OCI-LY7 (cell line): ENCODE results near the gene BLACAT1. TPM values are rescaled to one million over a fixed set of nuclear protein-coding genes. Genes with fewer than 3 reads are reported as not detected.

Source experiments
- BruUV-seq: library from RNA; stranded (reverse); fragments of 400-500 nt; replicated peaks from 2 replicates; lab custom pipeline; 2021; lab: Mats Ljungman, UMichigan
- CTCF ChIA-PET: fragments of 300-600 bp; sonication (Branson Sonifier 250); formaldehyde crosslinking; loops from one replicate; lab custom pipeline; 2022; ENCODE audit warnings: antibody characterized with exemption; ENCODE audit not compliant: unreplicated experiment; lab: Charles Lee
- POLR2A ChIA-PET: fragments of 300-600 bp; sonication (Branson Sonifier 250); formaldehyde crosslinking; loops from one replicate; lab custom pipeline; 2022; ENCODE audit warnings: antibody characterized with exemption; lab: Charles Lee
- DNase-seq: peaks from one replicate; pipeline ENCODE4 v3.0.0-alpha.2; 2015; ENCODE audit warnings: low spot score
- H2AFZ ChIP-seq: fragments of 200-600 bp; sonication (generic), shearing (Covaris generic); 2 replicates; pipeline ENCODE4 v1.6.1; 2014; ENCODE audit warnings: mild to moderate bottlenecking, antibody characterized with exemption, low read length, moderate library complexity
- H3K27ac ChIP-seq: fragments of 200-600 bp; sonication (generic); 2 replicates; pipeline ENCODE4 v1.5.1; 2014; ENCODE audit warnings: mixed run types, low read depth, mild to moderate bottlenecking, moderate library complexity, low read length, inconsistent platforms; ENCODE audit not compliant: poor library complexity, severe bottlenecking
- H3K36me3 ChIP-seq: fragments of 200-600 bp; sonication (generic); 2 replicates; pipeline ENCODE4 v1.6.1; 2014; ENCODE audit warnings: mild to moderate bottlenecking, antibody characterized with exemption, low read length, moderate library complexity, mixed read lengths; ENCODE audit not compliant: insufficient read depth
- H3K4me1 ChIP-seq: fragments of 200-600 bp; sonication (generic); 2 replicates; pipeline ENCODE4 v1.5.1; 2014; ENCODE audit warnings: mild to moderate bottlenecking, low read length; ENCODE audit not compliant: insufficient read depth, poor library complexity, severe bottlenecking
- H3K4me2 ChIP-seq: fragments of 200-600 bp; sonication (generic); 2 replicates; pipeline ENCODE4 v1.6.1; 2014; ENCODE audit warnings: mild to moderate bottlenecking, low read length
- H3K4me3 ChIP-seq: fragments of 200-600 bp; sonication (generic); 2 replicates; pipeline ENCODE4 v1.5.1; 2014; ENCODE audit warnings: mild to moderate bottlenecking, low read depth, low read length; ENCODE audit not compliant: poor library complexity, severe bottlenecking
- H3K79me2 ChIP-seq: fragments of 200-600 bp; sonication (generic); 2 replicates; pipeline ENCODE4 v1.6.1; 2016; ENCODE audit warnings: low read depth, mild to moderate bottlenecking, low read length, moderate library complexity, mixed read lengths; ENCODE audit not compliant: insufficient read depth
- H3K9me2 ChIP-seq: fragments of 200-600 bp; sonication (generic); 2 replicates; pipeline ENCODE4 v1.6.1; 2016; ENCODE audit warnings: mild to moderate bottlenecking, low read length, mixed read lengths; ENCODE audit not compliant: insufficient read depth
- H3K9me3 ChIP-seq: fragments of 200-600 bp; sonication (generic); 2 replicates; pipeline ENCODE4 v1.6.1; 2014; ENCODE audit warnings: mild to moderate bottlenecking, mixed run types, low read length, mixed read lengths
- H4K20me1 ChIP-seq: fragments of 200-600 bp; sonication (generic); 2 replicates; pipeline ENCODE4 v1.6.1; 2014; ENCODE audit warnings: mild to moderate bottlenecking, antibody characterized with exemption, low read length, moderate library complexity, mixed read lengths; ENCODE audit not compliant: insufficient read depth
- EZH2phosphoT487 ChIP-seq: fragments of 200-600 bp; sonication (generic); IDR thresholded peaks from 2 replicates; pipeline ENCODE4 v1.6.1; 2018; ENCODE audit warnings: low read depth, borderline replicate concordance, mild to moderate bottlenecking, mixed run types, antibody characterized with exemption, low read length, moderate library complexity, mixed read lengths
- intact Hi-C: fragments of 100-400 bp; cut with micrococcal nuclease; formaldehyde crosslinking; loops from one replicate; pipeline ENCODE4 v1.10.0; 2022; ENCODE audit not compliant: unreplicated experiment
- total RNA-seq, 2 experiments: library from RNA; depleted of rRNA in 1 of 2; stranded (reverse); fragments of >200 nt in 1 of 2; shearing (Covaris generic) in 1 of 2; gene quantifications; 2 replicates each; pipeline ENCODE4 v1.2.3, GENCODE V29; 2014 to 2022
- TF ChIP-seq, protein P1 (sequence below): fragments of 200-600 bp; sonication (generic); conservative IDR thresholded peaks from 2 replicates; pipeline ENCODE4 v1.5.1; 2014; ENCODE audit warnings: mild to moderate bottlenecking, antibody characterized with exemption, low read length, moderate library complexity, mixed read lengths

The BLACAT1 gene
- total RNA-seq, 2 experiments from 2014 or later = 0.19 to 0.29 TPM

GRCh38 chr1:205477759-205478247 lies 22.0 kb upstream of the BLACAT1 start:
- TF ChIP-seq, protein P1, sequence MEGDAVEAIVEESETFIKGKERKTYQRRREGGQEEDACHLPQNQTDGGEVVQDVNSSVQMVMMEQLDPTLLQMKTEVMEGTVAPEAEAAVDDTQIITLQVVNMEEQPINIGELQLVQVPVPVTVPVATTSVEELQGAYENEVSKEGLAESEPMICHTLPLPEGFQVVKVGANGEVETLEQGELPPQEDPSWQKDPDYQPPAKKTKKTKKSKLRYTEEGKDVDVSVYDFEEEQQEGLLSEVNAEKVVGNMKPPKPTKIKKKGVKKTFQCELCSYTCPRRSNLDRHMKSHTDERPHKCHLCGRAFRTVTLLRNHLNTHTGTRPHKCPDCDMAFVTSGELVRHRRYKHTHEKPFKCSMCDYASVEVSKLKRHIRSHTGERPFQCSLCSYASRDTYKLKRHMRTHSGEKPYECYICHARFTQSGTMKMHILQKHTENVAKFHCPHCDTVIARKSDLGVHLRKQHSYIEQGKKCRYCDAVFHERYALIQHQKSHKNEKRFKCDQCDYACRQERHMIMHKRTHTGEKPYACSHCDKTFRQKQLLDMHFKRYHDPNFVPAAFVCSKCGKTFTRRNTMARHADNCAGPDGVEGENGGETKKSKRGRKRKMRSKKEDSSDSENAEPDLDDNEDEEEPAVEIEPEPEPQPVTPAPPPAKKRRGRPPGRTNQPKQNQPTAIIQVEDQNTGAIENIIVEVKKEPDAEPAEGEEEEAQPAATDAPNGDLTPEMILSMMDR = no peak
- intact Hi-C loops = no loop called here
- no TSS peak for BruUV-seq

DNA sequence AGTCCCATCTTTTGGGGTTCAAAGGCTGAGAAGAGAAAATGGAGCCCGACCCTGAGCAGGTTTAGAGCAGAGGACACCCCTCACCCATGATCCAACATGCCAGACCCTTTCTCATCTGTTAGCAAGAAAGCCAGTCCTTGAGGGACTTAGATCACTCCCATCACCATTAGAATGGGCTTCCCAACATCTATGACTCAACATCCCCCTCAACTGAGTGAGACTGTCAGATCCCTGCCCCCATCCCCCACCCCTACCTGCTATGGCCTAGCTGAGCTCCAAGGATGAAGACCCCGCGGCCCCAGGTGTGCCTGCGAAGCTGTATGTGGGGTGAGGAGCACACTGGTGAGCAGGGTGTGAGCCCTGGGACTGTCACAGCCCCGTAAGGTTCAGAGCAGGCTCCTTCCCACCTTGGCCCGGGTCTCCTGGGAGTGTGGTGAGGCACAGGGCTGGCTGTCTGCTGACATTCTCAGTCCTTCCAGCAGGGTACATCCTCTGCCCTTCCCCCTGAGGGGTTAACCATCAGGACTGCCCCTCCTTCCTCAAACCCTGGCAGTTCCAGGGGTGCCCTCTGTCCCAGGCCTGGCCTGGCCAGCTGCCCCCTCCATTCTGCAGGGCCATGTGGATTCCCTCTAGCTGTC lies 21.4 kb upstream of the BLACAT1 start:
- no TSS peak for BruUV-seq
- DNase-seq = no peak
- no peaks in the 10 kb centered on the region for H3K9me2 ChIP-seq
- no peak overlapping the region for H3K4me2 ChIP-seq
- ChIA-PET CTCF (no interaction called here), POLR2A (interaction anchor here (0.6 kb wide), 1 partner anchor 446 kb away, joined by 5 read pairs; no protein-coding TSS in a partner anchor)
- no peak overlapping the region for H2AFZ ChIP-seq
- intact Hi-C loops = no loop called here
- H4K20me1 ChIP-seq = no peaks in the 10 kb centered on the region
- TF ChIP-seq, protein P1 = no peak
- no peak for TF ChIP-seq EZH2phosphoT487
- no peaks in the 10 kb centered on the region for H3K79me2 ChIP-seq
- H3K27ac ChIP-seq = no peak overlapping the region
- no peaks in the 10 kb centered on the region for H3K36me3 ChIP-seq
- no peak overlapping the region for H3K4me3 ChIP-seq
- peaks cover 10% of the 10 kb centered on the region; the same call in 1 of the 2 replicates for H3K9me3 ChIP-seq
- peaks cover 14% of the 10 kb centered on the region for H3K4me1 ChIP-seq

More at GRCh38 chr1:205477759-205478247, 22.0 kb upstream of the BLACAT1 start:
- ChIA-PET POLR2A (interaction anchor here (0.6 kb wide), 1 partner anchor 447 kb away, joined by 5 read pairs; no protein-coding TSS in a partner anchor), CTCF (no interaction called here)
- no peak for DNase-seq
- Histone ChIP-seq H3K79me2 (no peaks in the 10 kb centered on the region), H2AFZ (no peak overlapping the region), H3K4me1 (peaks cover 14% of the 10 kb centered on the region), H4K20me1 (no peaks in the 10 kb centered on the region), H3K9me3 (peaks cover 10% of the 10 kb centered on the region; the same call in 1 of the 2 replicates), H3K4me3 (no peak overlapping the region), H3K27ac (no peak overlapping the region), H3K4me2 (no peak overlapping the region), H3K9me2 (no peaks in the 10 kb centered on the region), H3K36me3 (no peaks in the 10 kb centered on the region)

DNA sequence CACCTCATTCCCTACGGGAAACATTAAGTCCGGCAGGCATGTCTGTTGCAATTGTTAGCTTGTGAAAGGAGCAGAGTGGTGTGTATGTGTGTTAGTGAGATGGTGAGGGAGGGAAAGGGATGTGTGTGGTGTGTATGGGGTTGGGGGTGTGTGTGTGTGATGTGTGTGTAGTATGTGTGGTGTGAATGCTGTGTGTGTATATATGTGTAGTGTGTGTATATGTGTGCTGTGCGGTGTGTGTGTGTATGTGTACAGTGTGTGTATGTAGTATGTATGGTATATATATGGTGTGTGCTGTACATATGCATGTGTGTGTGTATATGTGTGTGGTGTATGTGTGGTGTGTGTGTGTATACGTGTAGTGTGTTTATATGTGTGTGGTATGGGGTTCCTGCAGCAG lies 20.8 kb upstream of the BLACAT1 start:
- no peaks in the 10 kb centered on the region for H3K36me3 ChIP-seq

More for the DNA sequence above, 20.8 kb upstream of the BLACAT1 start:
- BruUV-seq = no TSS peak
- TF ChIP-seq EZH2phosphoT487 = no peak
- TF ChIP-seq, protein P1 = no peak
- DNase-seq = no peak
- POLR2A ChIA-PET = no interaction called here
- H3K27ac ChIP-seq = no peak overlapping the region
- H3K4me3 ChIP-seq = no peak overlapping the region
- H3K9me2 ChIP-seq = no peaks in the 10 kb centered on the region
- H3K4me2 ChIP-seq = no peak overlapping the region
- peaks cover 10% of the 10 kb centered on the region; the same call in 1 of the 2 replicates for H3K9me3 ChIP-seq
- H3K4me1 ChIP-seq = peaks cover 14% of the 10 kb centered on the region
- intact Hi-C loops = no loop called here
- no peak overlapping the region for H2AFZ ChIP-seq
- CTCF ChIA-PET = no interaction called here
- no peaks in the 10 kb centered on the region for H3K79me2 ChIP-seq
- H4K20me1 ChIP-seq = no peaks in the 10 kb centered on the region
